HCEC 1CT (cell line): ENCODE measurements around the gene TTC7B.

ENCODE experiments used
- DNase-seq: peaks from one replicate; pipeline ENCODE4 v3.0.0-alpha.2; 2017

TTC7B gene

GRCh38 chr14:90554341-90554740 is 261.9 kb downstream of the TTC7B start:
- DNase-seq = no peak

- no peak for DNase-seq
These were observed 262.3 kb downstream of the TTC7B start for GRCh38 chr14:90553921-90554336.

- no peak for DNase-seq
These were observed 262.8 kb downstream of the TTC7B start for GRCh38 chr14:90553298-90553920.

- no peak for DNase-seq
These were observed 263.5 kb downstream of the TTC7B start for GRCh38 chr14:90552465-90553297.

GRCh38 chr14:90551733-90552464 is 264.3 kb downstream of the TTC7B start:
- DNase-seq = no peak

- DNase-seq = no peak
These were observed 265.0 kb downstream of the TTC7B start for GRCh38 chr14:90551070-90551704.

- no peak for DNase-seq
These were observed 266.2 kb downstream of the TTC7B start for GRCh38 chr14:90549794-90550641.

GRCh38 chr14:90548455-90548854 is 267.8 kb downstream of the TTC7B start:
- no peak for DNase-seq

GRCh38 chr14:90547968-90548367 is 268.3 kb downstream of the TTC7B start:
- no peak for DNase-seq

- no peak for DNase-seq
These were observed 269.0 kb downstream of the TTC7B start for GRCh38 chr14:90547250-90547649.

GRCh38 chr14:90546767-90547166 is 269.5 kb downstream of the TTC7B start:
- no peak for DNase-seq

GRCh38 chr14:90545966-90546751 is 270.1 kb downstream of the TTC7B start:
- DNase-seq = no peak

- DNase-seq = no peak
These were observed 270.8 kb downstream of the TTC7B start for GRCh38 chr14:90545382-90545781.

- DNase-seq = no peak
These were observed 271.3 kb downstream of the TTC7B start for GRCh38 chr14:90544971-90545370.

GRCh38 chr14:90544566-90544965 is 271.7 kb downstream of the TTC7B start:
- DNase-seq = no peak

GRCh38 chr14:90543876-90544275 is 272.4 kb downstream of the TTC7B start:
- no peak for DNase-seq

- DNase-seq = no peak
These were observed 275.1 kb downstream of the TTC7B start for GRCh38 chr14:90541076-90541634.

GRCh38 chr14:90540437-90540836 is 275.8 kb downstream of the TTC7B start:
- no peak for DNase-seq

GRCh38 chr14:90539996-90540395 is 276.2 kb downstream of the TTC7B start:
- no peak for DNase-seq

GRCh38 chr14:90539496-90539775 is 276.8 kb downstream of the TTC7B start:
- no peak for DNase-seq
